GM23338 (cell line): Measurements from ENCODE around the gene NFS1. TPM values are rescaled to one million over a fixed set of nuclear protein-coding genes. Genes with fewer than 3 reads are reported as not detected.

Experiments used
- ATAC-seq: fragments of 200-7000 bp; cut with Tn5 transposase; 3 replicates; pipeline ENCODE4 v1.9.1; 2020
- DNase-seq: peaks from one replicate; pipeline ENCODE4 v3.0.0-alpha.2; 2015; ENCODE audit warnings: low spot score
- H2AFZ ChIP-seq: fragments of 200-600 bp; sonication (generic); 2 replicates; pipeline ENCODE4 v1.8.0; 2016; ENCODE audit warnings: antibody characterized with exemption, mild to moderate bottlenecking, moderate library complexity
- H3F3A ChIP-seq: fragments of 200-600 bp; sonication (generic); replicated peaks from 2 replicates; pipeline ENCODE4 v1.8.0; 2017; ENCODE audit warnings: antibody characterized with exemption, mixed run types, low read depth
- H3K27ac ChIP-seq: fragments of 200-600 bp; sonication (generic); 2 replicates; pipeline ENCODE4 v1.6.1; 2016; ENCODE audit warnings: low read depth
- H3K27me3 ChIP-seq: fragments of 200-600 bp; sonication (generic); 2 replicates; pipeline ENCODE4 v1.8.0; 2016; ENCODE audit warnings: mild to moderate bottlenecking, mixed run types, moderate library complexity; ENCODE audit not compliant: insufficient read depth
- H3K36me3 ChIP-seq: fragments of 200-600 bp; sonication (generic); 2 replicates; pipeline ENCODE4 v1.8.0; 2016; ENCODE audit warnings: mild to moderate bottlenecking; ENCODE audit not compliant: insufficient read depth
- H3K4me1 ChIP-seq: fragments of 200-600 bp; sonication (generic); 2 replicates; pipeline ENCODE4 v1.8.0; 2016; ENCODE audit warnings: mild to moderate bottlenecking, moderate library complexity; ENCODE audit not compliant: insufficient read depth
- H3K4me2 ChIP-seq: fragments of 200-600 bp; sonication (generic); 2 replicates; pipeline ENCODE4 v1.7.1; 2017; ENCODE audit warnings: mixed run types
- H3K4me3 ChIP-seq: fragments of 200-600 bp; sonication (generic); 2 replicates; pipeline ENCODE4 v1.6.1; 2016; ENCODE audit warnings: mixed run types
- H3K79me2 ChIP-seq: fragments of 200-600 bp; sonication (generic); replicated peaks from 2 replicates; pipeline ENCODE4 v1.8.0; 2017; ENCODE audit warnings: mild to moderate bottlenecking; ENCODE audit not compliant: insufficient read depth
- H3K9me2 ChIP-seq: fragments of 200-600 bp; sonication (generic); 2 replicates; pipeline ENCODE4 v1.8.0; 2017; ENCODE audit not compliant: insufficient read depth
- H4K20me1 ChIP-seq: fragments of 200-600 bp; sonication (generic); replicated peaks from 2 replicates; pipeline ENCODE4 v1.8.0; 2017; ENCODE audit warnings: mild to moderate bottlenecking; ENCODE audit not compliant: insufficient read depth
- H3K27ac Mint-ChIP-seq: 2 replicates; pipeline ENCODE4 v1.8.0; 2020; ENCODE audit warnings: inconsistent platforms, mild to moderate bottlenecking, moderate library complexity, mixed read lengths
- H3K27me3 Mint-ChIP-seq: 3 replicates; pipeline ENCODE4 v1.8.0; 2022; ENCODE audit warnings: low read depth, mild to moderate bottlenecking, moderate library complexity, mixed read lengths, inconsistent platforms; ENCODE audit not compliant: insufficient read depth, poor library complexity
- H3K36me3 Mint-ChIP-seq: 3 replicates; pipeline ENCODE4 v1.8.0; 2021; ENCODE audit warnings: low read depth, mild to moderate bottlenecking, inconsistent platforms, moderate library complexity, mixed read lengths
- H3K4me1 Mint-ChIP-seq: 3 replicates; pipeline ENCODE4 v1.8.0; 2020; ENCODE audit warnings: mild to moderate bottlenecking, inconsistent platforms, mixed read lengths
- H3K4me3 Mint-ChIP-seq: 3 replicates; pipeline ENCODE4 v1.8.0; 2021; ENCODE audit warnings: moderate library complexity, mild to moderate bottlenecking, inconsistent platforms, mixed read lengths
- H3K9me3 Mint-ChIP-seq: 3 replicates; pipeline ENCODE4 v1.8.0; 2020; ENCODE audit warnings: moderate library complexity, mild to moderate bottlenecking, inconsistent platforms, mixed read lengths
- CREB1 ChIP-seq: fragments of 250-450 bp; sonication (Bioruptor Pico); IDR thresholded peaks from 2 replicates; pipeline ENCODE4 v1.5.0; 2020; ENCODE audit warnings: low read depth, mild to moderate bottlenecking, moderate library complexity
- EZH2 ChIP-seq: fragments of 200-600 bp; sonication (generic); IDR thresholded peaks from one replicate; pipeline ENCODE4 v1.8.0; 2017; ENCODE audit warnings: antibody characterized with exemption, mild to moderate bottlenecking, low read depth; ENCODE audit not compliant: unreplicated experiment
- EZH2phosphoT487 ChIP-seq: fragments of 200-600 bp; sonication (generic); IDR thresholded peaks from one replicate; pipeline ENCODE4 v1.8.1; 2018; ENCODE audit warnings: antibody characterized with exemption; ENCODE audit not compliant: unreplicated experiment
- JUNB ChIP-seq: IDR thresholded peaks from one replicate; pipeline ENCODE4 v1.6.1; 2016; ENCODE audit warnings: antibody characterized with exemption; ENCODE audit not compliant: unreplicated experiment
- NANOG ChIP-seq: IDR thresholded peaks from 2 replicates; pipeline ENCODE4 v1.6.1; 2016; ENCODE audit warnings: antibody characterized with exemption, borderline replicate concordance
- POLR2AphosphoS5 ChIP-seq: IDR thresholded peaks from 2 replicates; pipeline ENCODE4 v1.6.1; 2016; ENCODE audit warnings: antibody characterized with exemption, low read depth
- REST ChIP-seq: IDR thresholded peaks from one replicate; pipeline ENCODE4 v1.6.1; 2018; ENCODE audit warnings: antibody characterized with exemption; ENCODE audit not compliant: unreplicated experiment
- ZNF114 ChIP-seq: fragments of 250-450 bp; sonication (Bioruptor Pico); IDR thresholded peaks from 2 replicates; pipeline ENCODE4 v1.5.0; 2020; ENCODE audit warnings: mild to moderate bottlenecking, moderate library complexity
- ZNF331 ChIP-seq: fragments of 250-450 bp; sonication (Bioruptor Pico); IDR thresholded peaks from 2 replicates; pipeline ENCODE4 v1.5.0; 2020; ENCODE audit warnings: low read depth, mild to moderate bottlenecking, moderate library complexity
- ZNF462 ChIP-seq: fragments of 250-450 bp; sonication (Bioruptor Pico); IDR thresholded peaks from 2 replicates; pipeline ENCODE4 v1.5.0; 2020; ENCODE audit warnings: mild to moderate bottlenecking, moderate library complexity
- polyA plus RNA-seq: library from polyadenylated mRNA; unstranded; fragments of >200 nt; fragmentation: Nextera tagmentation; extraction: Ambion mirVana; gene quantifications from 2 replicates; pipeline ENCODE4 v1.2.1, GENCODE V29; 2016
- total RNA-seq: library from RNA; depleted of rRNA; stranded (reverse); fragments of >200 nt; shearing (Covaris generic); gene quantifications from 2 replicates; pipeline ENCODE4 v1.2.3, GENCODE V29; 2014
- TF ChIP-seq, protein P1 (sequence below), 2 experiments: fragments of 200-600 bp in 1 of 2; sonication (generic) in 1 of 2; conservative IDR thresholded peaks; 2 replicates each; pipeline versions ENCODE4 v1.5.1 to v1.6.1; 2016 to 2017; ENCODE audit warnings: antibody characterized with exemption in 2 of 2, low read depth in 2 of 2, mild to moderate bottlenecking in 2 of 2, moderate library complexity in 1 of 2

The NFS1 gene
- total and polyA plus RNA-seq, 2 experiments from 2014 or later = 22.8 to 35.7 TPM

DNA sequence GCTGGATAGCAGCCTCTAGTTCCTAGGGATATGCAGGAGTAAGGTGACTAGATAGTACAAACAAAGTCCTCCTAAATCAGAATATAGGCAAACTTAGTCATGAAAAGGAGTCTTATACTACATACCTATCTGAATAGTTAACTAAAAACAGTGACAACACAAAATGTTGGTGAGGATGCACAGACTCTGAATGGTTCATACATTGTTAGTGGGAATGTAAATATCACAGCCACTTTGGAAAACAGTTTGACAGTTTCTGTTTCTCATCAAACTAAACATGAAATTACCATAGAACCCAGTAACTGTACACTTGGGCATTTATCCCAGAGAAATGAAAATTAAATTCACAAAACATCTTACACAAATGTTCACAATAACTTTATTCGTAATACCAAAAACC lies 17.2 kb downstream of the NFS1 start (continued):
- TF ChIP-seq ZNF114 (CRISPR knock-in tag) (no peak), CREB1 (no peak), REST (no peak), EZH2 (no peak), POLR2AphosphoS5 (no peak), ZNF331 (CRISPR knock-in tag) (no peak), NANOG (no peak), EZH2phosphoT487 (no peak)

DNA sequence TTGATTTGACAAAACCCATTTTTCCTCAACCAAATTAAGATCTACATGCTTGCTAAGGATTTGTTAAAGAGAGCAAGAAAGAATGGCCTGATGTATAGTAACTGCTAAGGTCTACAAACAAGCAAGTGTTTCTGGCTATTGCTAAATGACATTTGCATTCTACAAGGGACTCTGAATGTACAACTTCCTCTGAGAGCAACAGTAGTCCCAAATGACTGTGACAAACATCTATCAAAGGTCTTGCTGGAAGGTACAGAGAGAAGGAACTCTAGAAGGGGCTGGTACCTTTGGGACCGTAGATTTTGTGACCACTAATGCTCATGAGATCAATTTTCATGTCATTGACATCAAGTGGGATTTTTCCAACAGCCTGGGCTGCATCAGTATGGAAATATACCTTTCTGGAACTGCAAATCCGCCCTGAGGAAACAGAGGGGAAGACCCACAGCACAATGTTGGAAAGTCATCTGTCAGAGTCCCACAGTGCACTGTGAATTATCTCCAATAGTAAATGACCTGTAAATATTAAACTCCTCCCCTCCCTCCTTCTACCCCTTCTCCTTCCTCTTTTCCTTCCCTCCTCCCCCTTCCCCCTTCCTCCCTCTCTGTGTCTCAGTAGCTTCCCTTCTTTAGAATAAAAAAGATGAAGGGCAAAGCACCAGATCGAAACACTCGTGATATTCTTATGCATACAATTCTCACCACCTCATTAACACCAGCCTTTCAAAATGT lies 18.5 kb downstream of the NFS1 start:
- no peaks in the 10 kb centered on the region for H3K4me1 ChIP-seq
- H3K36me3 ChIP-seq = no peaks in the 10 kb centered on the region
- no peaks in the 10 kb centered on the region for H4K20me1 ChIP-seq
- 0 out of 2 replicates have a peak, but pooled peaks cover 3% of the 10 kb centered on the region for H3F3A ChIP-seq
- Mint-ChIP-seq H3K4me1 (peaks cover 9% of the 10 kb centered on the region; the same call in 2 of the 3 replicates), H3K36me3 (no peaks in the 10 kb centered on the region), H3K27me3 (peaks cover 2% of the 10 kb centered on the region), H3K4me3 (no peak overlapping the region), H3K9me3 (no peaks in the 10 kb centered on the region), H3K27ac (0 out of 2 replicates have a peak overlapping the region, but pooled peaks have one; percentile 23)
- DNase-seq (no peak), ATAC-seq (no peak)
- H3K79me2 ChIP-seq = no peaks in the 10 kb centered on the region
- H3K27ac ChIP-seq = 0 out of 2 replicates have a peak overlapping the region, but pooled peaks have one; percentile 16
- no peak overlapping the region for H3K4me2 ChIP-seq
- H3K4me3 ChIP-seq = no peak overlapping the region
- no peak overlapping the region for H2AFZ ChIP-seq
- no peaks in the 10 kb centered on the region for H3K9me2 ChIP-seq
- no peaks in the 10 kb centered on the region for H3K27me3 ChIP-seq
- TF ChIP-seq ZNF462 = no peak
- no peak for TF ChIP-seq EZH2
- no peak for TF ChIP-seq CREB1
- no peak for TF ChIP-seq ZNF331 (CRISPR knock-in tag)
- no peak for TF ChIP-seq NANOG
- TF ChIP-seq, protein P1, sequence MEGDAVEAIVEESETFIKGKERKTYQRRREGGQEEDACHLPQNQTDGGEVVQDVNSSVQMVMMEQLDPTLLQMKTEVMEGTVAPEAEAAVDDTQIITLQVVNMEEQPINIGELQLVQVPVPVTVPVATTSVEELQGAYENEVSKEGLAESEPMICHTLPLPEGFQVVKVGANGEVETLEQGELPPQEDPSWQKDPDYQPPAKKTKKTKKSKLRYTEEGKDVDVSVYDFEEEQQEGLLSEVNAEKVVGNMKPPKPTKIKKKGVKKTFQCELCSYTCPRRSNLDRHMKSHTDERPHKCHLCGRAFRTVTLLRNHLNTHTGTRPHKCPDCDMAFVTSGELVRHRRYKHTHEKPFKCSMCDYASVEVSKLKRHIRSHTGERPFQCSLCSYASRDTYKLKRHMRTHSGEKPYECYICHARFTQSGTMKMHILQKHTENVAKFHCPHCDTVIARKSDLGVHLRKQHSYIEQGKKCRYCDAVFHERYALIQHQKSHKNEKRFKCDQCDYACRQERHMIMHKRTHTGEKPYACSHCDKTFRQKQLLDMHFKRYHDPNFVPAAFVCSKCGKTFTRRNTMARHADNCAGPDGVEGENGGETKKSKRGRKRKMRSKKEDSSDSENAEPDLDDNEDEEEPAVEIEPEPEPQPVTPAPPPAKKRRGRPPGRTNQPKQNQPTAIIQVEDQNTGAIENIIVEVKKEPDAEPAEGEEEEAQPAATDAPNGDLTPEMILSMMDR (conservative IDR thresholded peaks at IDR 0.05; ENCODE audit: low read depth in 2 of 2) = no peak
- TF ChIP-seq JUNB = no peak
